Stimulated activated memory B cell treated with anti-CD40 and anti-IgM and Interleukin-4, amounts not matched to agents 10 μg/mL and 1 μg/mL and 100 μg/mL, for 72 hours (primary cell): Measurements from ENCODE around the gene STAC3.

Experiments
- ATAC-seq: fragments of 150-1000 bp; cut with Tn5 transposase; 2 replicates; pipeline ENCODE4 v1.10.0; 2021
- H3K27ac Mint-ChIP-seq: one replicate; pipeline ENCODE4 v1.8.0; 2022; ENCODE audit warnings: mild to moderate bottlenecking, mixed read lengths
- H3K27me3 Mint-ChIP-seq: one replicate; pipeline ENCODE4 v1.8.0; 2022; ENCODE audit warnings: mixed read lengths
- H3K36me3 Mint-ChIP-seq: one replicate; pipeline ENCODE4 v1.8.0; 2022; ENCODE audit warnings: mixed read lengths
- H3K4me1 Mint-ChIP-seq: one replicate; pipeline ENCODE4 v1.8.0; 2022; ENCODE audit warnings: mixed read lengths
- H3K4me3 Mint-ChIP-seq: one replicate; pipeline ENCODE4 v1.8.0; 2022; ENCODE audit warnings: mild to moderate bottlenecking, moderate library complexity, mixed read lengths
- H3K9me3 Mint-ChIP-seq: one replicate; pipeline ENCODE4 v1.8.0; 2022; ENCODE audit warnings: mixed read lengths

Gene STAC3

GRCh38 chr12:57214398-57214781, 36.6 kb downstream of the STAC3 start:
- peak overlapping the region; percentile 69 for H3K27ac Mint-ChIP-seq
- peaks cover 51% of the 10 kb centered on the region for H3K27me3 Mint-ChIP-seq
- no peaks in the 10 kb centered on the region for H3K9me3 Mint-ChIP-seq
- peaks cover 54% of the 10 kb centered on the region for H3K4me1 Mint-ChIP-seq
- H3K36me3 Mint-ChIP-seq: no peaks in the 10 kb centered on the region
- ATAC-seq: peak; percentile 18
- no peak overlapping the region for H3K4me3 Mint-ChIP-seq

- H3K36me3 Mint-ChIP-seq: no peaks in the 10 kb centered on the region
- no peak for ATAC-seq
- peak overlapping the region; percentile 69 for H3K27ac Mint-ChIP-seq
- peaks cover 46% of the 10 kb centered on the region for H3K27me3 Mint-ChIP-seq
- H3K4me3 Mint-ChIP-seq: no peak overlapping the region
- no peaks in the 10 kb centered on the region for H3K9me3 Mint-ChIP-seq
- H3K4me1 Mint-ChIP-seq: peaks cover 49% of the 10 kb centered on the region
Measured at GRCh38 chr12:57213763-57214397, 37.1 kb downstream of the STAC3 start.

- Mint-ChIP-seq H3K4me3 (no peak overlapping the region), H3K27ac (no peak overlapping the region), H3K9me3 (no peaks in the 10 kb centered on the region), H3K36me3 (no peaks in the 10 kb centered on the region), H3K4me1 (peaks cover 42% of the 10 kb centered on the region), H3K27me3 (peaks cover 39% of the 10 kb centered on the region)
- peak; percentile 53 for ATAC-seq
Measured at GRCh38 chr12:57213058-57213715, 37.8 kb downstream of the STAC3 start.

- no peak for ATAC-seq
- Mint-ChIP-seq H3K4me1 (peaks cover 37% of the 10 kb centered on the region), H3K27ac (no peak overlapping the region), H3K9me3 (no peaks in the 10 kb centered on the region), H3K36me3 (no peaks in the 10 kb centered on the region), H3K4me3 (no peak overlapping the region), H3K27me3 (peaks cover 34% of the 10 kb centered on the region)
Measured at GRCh38 chr12:57212701-57213057, 38.3 kb downstream of the STAC3 start.

- Mint-ChIP-seq H3K4me1 (peaks cover 31% of the 10 kb centered on the region), H3K27ac (no peak overlapping the region), H3K36me3 (no peaks in the 10 kb centered on the region), H3K27me3 (peaks cover 28% of the 10 kb centered on the region), H3K9me3 (no peaks in the 10 kb centered on the region), H3K4me3 (no peak overlapping the region)
- ATAC-seq: no peak
Measured at GRCh38 chr12:57211791-57212700, 38.9 kb downstream of the STAC3 start.

DNA sequence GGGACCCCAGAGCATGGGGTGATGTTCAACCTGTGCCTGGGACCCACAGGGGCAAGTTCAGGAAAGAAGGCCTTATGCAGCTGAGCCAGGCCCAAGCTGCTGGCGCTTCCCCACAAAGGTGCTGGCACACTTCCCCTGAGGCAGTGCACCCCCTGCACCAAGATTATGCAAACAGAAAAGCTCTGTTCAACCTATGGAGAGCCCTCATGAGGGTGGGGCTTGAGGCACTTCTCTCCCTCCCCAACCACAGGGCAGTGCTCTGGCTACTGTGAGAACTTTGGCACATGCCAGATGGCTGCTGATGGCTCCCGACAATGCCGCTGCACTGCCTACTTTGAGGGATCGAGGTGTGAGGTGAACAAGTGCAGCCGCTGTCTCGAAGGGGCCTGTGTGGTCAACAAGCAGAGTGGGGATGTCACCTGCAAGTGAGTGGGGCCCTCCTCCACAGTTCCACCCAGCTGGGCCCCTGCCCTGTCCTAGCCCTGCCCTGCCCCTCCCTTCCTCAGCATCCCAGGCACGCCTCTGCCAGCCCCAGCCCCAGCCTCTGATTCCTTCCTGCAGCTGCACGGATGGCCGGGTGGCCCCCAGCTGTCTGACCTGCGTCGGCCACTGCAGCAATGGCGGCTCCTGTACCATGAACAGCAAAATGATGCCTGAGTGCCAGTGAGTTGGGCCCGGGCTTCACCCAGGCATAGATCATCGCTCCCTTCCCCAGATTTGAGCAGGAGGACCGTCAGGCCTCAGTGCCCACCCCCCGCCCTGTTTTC, 39.9 kb downstream of the STAC3 start:
- Mint-ChIP-seq H3K27ac (no peak overlapping the region), H3K27me3 (peaks cover 28% of the 10 kb centered on the region), H3K4me1 (peaks cover 30% of the 10 kb centered on the region), H3K4me3 (no peak overlapping the region), H3K9me3 (no peaks in the 10 kb centered on the region), H3K36me3 (no peaks in the 10 kb centered on the region)
- no peak for ATAC-seq

- H3K36me3 Mint-ChIP-seq: no peaks in the 10 kb centered on the region
- H3K4me1 Mint-ChIP-seq: peaks cover 23% of the 10 kb centered on the region
- peaks cover 21% of the 10 kb centered on the region for H3K27me3 Mint-ChIP-seq
- no peaks in the 10 kb centered on the region for H3K9me3 Mint-ChIP-seq
- no peak overlapping the region for H3K4me3 Mint-ChIP-seq
- no peak for ATAC-seq
- H3K27ac Mint-ChIP-seq: no peak overlapping the region
Measured at GRCh38 chr12:57210461-57210860, 40.5 kb downstream of the STAC3 start.

GRCh38 chr12:57209916-57210315, 41.1 kb downstream of the STAC3 start:
- Mint-ChIP-seq H3K4me3 (no peak overlapping the region), H3K4me1 (peaks cover 18% of the 10 kb centered on the region), H3K36me3 (no peaks in the 10 kb centered on the region), H3K27ac (no peak overlapping the region), H3K27me3 (peaks cover 16% of the 10 kb centered on the region), H3K9me3 (no peaks in the 10 kb centered on the region)
- no peak for ATAC-seq

GRCh38 chr12:57208631-57209282, 42.2 kb downstream of the STAC3 start:
- Mint-ChIP-seq H3K4me1 (peaks cover 6% of the 10 kb centered on the region), H3K27ac (no peak overlapping the region), H3K27me3 (peaks cover 6% of the 10 kb centered on the region), H3K36me3 (no peaks in the 10 kb centered on the region), H3K4me3 (no peak overlapping the region), H3K9me3 (no peaks in the 10 kb centered on the region)
- ATAC-seq: no peak

- Mint-ChIP-seq H3K36me3 (no peaks in the 10 kb centered on the region), H3K27ac (no peak overlapping the region), H3K27me3 (no peaks in the 10 kb centered on the region), H3K9me3 (no peaks in the 10 kb centered on the region), H3K4me1 (no peaks in the 10 kb centered on the region), H3K4me3 (no peak overlapping the region)
- no peak for ATAC-seq
Measured at GRCh38 chr12:57207731-57208630, 43.0 kb downstream of the STAC3 start.

- H3K4me1 Mint-ChIP-seq: no peaks in the 10 kb centered on the region
- no peaks in the 10 kb centered on the region for H3K27me3 Mint-ChIP-seq
- H3K9me3 Mint-ChIP-seq: no peaks in the 10 kb centered on the region
- H3K27ac Mint-ChIP-seq: no peak overlapping the region
- ATAC-seq: no peak
- H3K36me3 Mint-ChIP-seq: no peaks in the 10 kb centered on the region
- H3K4me3 Mint-ChIP-seq: no peak overlapping the region
Measured at GRCh38 chr12:57205931-57206330, 45.1 kb downstream of the STAC3 start.

- Mint-ChIP-seq H3K9me3 (no peaks in the 10 kb centered on the region), H3K27me3 (no peaks in the 10 kb centered on the region), H3K4me3 (no peak overlapping the region), H3K4me1 (no peaks in the 10 kb centered on the region), H3K27ac (no peak overlapping the region), H3K36me3 (no peaks in the 10 kb centered on the region)
- ATAC-seq: no peak
Measured at GRCh38 chr12:57205186-57205585, 45.8 kb downstream of the STAC3 start.

DNA sequence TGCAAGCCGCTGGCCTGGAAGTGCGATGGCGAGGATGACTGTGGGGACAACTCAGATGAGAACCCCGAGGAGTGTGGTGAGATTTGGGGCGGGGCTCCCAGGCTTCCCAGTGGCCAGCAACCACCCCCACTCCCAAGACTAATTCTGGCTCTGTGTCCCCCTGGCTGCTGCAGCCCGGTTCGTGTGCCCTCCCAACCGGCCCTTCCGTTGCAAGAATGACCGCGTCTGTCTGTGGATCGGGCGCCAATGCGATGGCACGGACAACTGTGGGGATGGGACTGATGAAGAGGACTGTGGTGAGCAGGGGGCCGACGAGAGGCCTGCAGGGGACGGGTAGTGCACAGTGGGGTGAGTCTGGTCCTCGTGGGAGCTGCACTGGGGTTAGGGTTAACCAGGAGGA, 46.5 kb downstream of the STAC3 start:
- Mint-ChIP-seq H3K36me3 (no peaks in the 10 kb centered on the region), H3K9me3 (no peaks in the 10 kb centered on the region), H3K27ac (no peak overlapping the region), H3K4me1 (no peaks in the 10 kb centered on the region), H3K4me3 (no peak overlapping the region), H3K27me3 (no peaks in the 10 kb centered on the region)
- no peak for ATAC-seq

GRCh38 chr12:57203791-57204190, 47.2 kb downstream of the STAC3 start:
- H3K36me3 Mint-ChIP-seq: no peaks in the 10 kb centered on the region
- H3K4me3 Mint-ChIP-seq: no peak overlapping the region
- H3K4me1 Mint-ChIP-seq: no peaks in the 10 kb centered on the region
- no peak for ATAC-seq
- H3K27ac Mint-ChIP-seq: no peak overlapping the region
- H3K9me3 Mint-ChIP-seq: no peaks in the 10 kb centered on the region
- H3K27me3 Mint-ChIP-seq: no peaks in the 10 kb centered on the region
